ENCODE measurements around the gene LIM2.

- no peak for TF ChIP-seq TAF1 (IDR thresholded peaks at IDR 0.05; ENCODE audit: borderline replicate concordance, insufficient read depth, low read length)
- no peak for TF ChIP-seq POLR2AphosphoS5 (IDR thresholded peaks at IDR 0.05; ENCODE audit: low read depth, low read length)
- no peak for TF ChIP-seq SIN3A (IDR thresholded peaks at IDR 0.05; ENCODE audit: borderline replicate concordance, insufficient read depth, low read length)
Observed at GRCh38 chr19:51415187-51415586, 27.4 kb upstream of the LIM2 start.
